Mesenchymal stem cell (in vitro differentiated cells and primary cell): ENCODE measurements around the gene SORBS2.

Source experiments
- DNase-seq: peaks from one replicate; pipeline ENCODE4 v3.0.0-alpha.2; 2013
- H2AFZ ChIP-seq: one replicate; pipeline ENCODE4 v1.6.1; 2013; ENCODE audit warnings: low read depth, mild to moderate bottlenecking, control low read depth, inconsistent platforms, low read length, moderate library complexity
- H2AK5ac ChIP-seq: 2 replicates; pipeline ENCODE4 v1.6.1; 2013; ENCODE audit warnings: low read length, moderate library complexity, mild to moderate bottlenecking, inconsistent platforms; ENCODE audit not compliant: severe bottlenecking
- H2BK120ac ChIP-seq: one replicate; pipeline ENCODE4 v1.6.1; 2013; ENCODE audit warnings: low read depth, mild to moderate bottlenecking, inconsistent platforms, low read length, moderate library complexity
- H2BK12ac ChIP-seq, 2 experiments: one replicate each; pipeline ENCODE4 v1.6.1; 2013; ENCODE audit warnings: inconsistent platforms in 2 of 2, low read length in 2 of 2, mild to moderate bottlenecking in 2 of 2, moderate library complexity in 2 of 2, control low read depth in 1 of 2
- H2BK15ac ChIP-seq: one replicate; pipeline ENCODE4 v1.6.1; 2013; ENCODE audit warnings: mild to moderate bottlenecking, low read depth, inconsistent platforms; ENCODE audit not compliant: poor library complexity, severe bottlenecking
- H2BK5ac ChIP-seq: 2 replicates; pipeline ENCODE4 v1.6.1; 2013; ENCODE audit warnings: low read depth, mild to moderate bottlenecking, low read length, control low read depth, inconsistent platforms; ENCODE audit not compliant: poor library complexity, severe bottlenecking
- H3K14ac ChIP-seq, 2 experiments: one replicate each; pipeline ENCODE4 v1.6.1; 2013; ENCODE audit warnings: inconsistent platforms in 2 of 2, low read length in 2 of 2, control low read depth in 1 of 2, mild to moderate bottlenecking in 1 of 2, moderate library complexity in 1 of 2
- H3K18ac ChIP-seq, 2 experiments: one replicate each; pipeline ENCODE4 v1.6.1; 2013; ENCODE audit warnings: inconsistent platforms in 2 of 2, low read length in 2 of 2, control low read depth in 1 of 2, low read depth in 1 of 2, mild to moderate bottlenecking in 1 of 2
- H3K23ac ChIP-seq, 2 experiments: one replicate each; pipeline ENCODE4 v1.6.1; 2013; ENCODE audit warnings: inconsistent platforms in 2 of 2, low read length in 2 of 2, mild to moderate bottlenecking in 2 of 2, moderate library complexity in 2 of 2, control low read depth in 1 of 2
- H3K27ac ChIP-seq: 2 replicates; pipeline ENCODE4 v1.5.1; 2013; ENCODE audit warnings: mild to moderate bottlenecking, moderate library complexity, low read length, control low read depth, inconsistent platforms; ENCODE audit not compliant: poor library complexity, severe bottlenecking
- H3K27me3 ChIP-seq, 2 experiments: 2 replicates each; pipeline versions ENCODE4 v1.6.1 to v1.7.0; 2013; ENCODE audit warnings: low read length in 2 of 2, mild to moderate bottlenecking in 2 of 2, moderate library complexity in 2 of 2, control low read depth in 1 of 2, inconsistent platforms in 1 of 2; ENCODE audit not compliant: control insufficient read depth in 1 of 2, insufficient read depth in 1 of 2
- H3K36me3 ChIP-seq, 2 experiments: 2 replicates each; pipeline versions ENCODE4 v1.6.1 to v1.7.0; 2013; ENCODE audit warnings: low read length in 2 of 2, control low read depth in 1 of 2, inconsistent platforms in 1 of 2, low read depth in 1 of 2, mild to moderate bottlenecking in 1 of 2; ENCODE audit not compliant: insufficient read depth in 2 of 2, control insufficient read depth in 1 of 2
- H3K4ac ChIP-seq, 2 experiments: one replicate each; pipeline ENCODE4 v1.6.1; 2013; ENCODE audit warnings: inconsistent platforms in 2 of 2, low read length in 2 of 2, mild to moderate bottlenecking in 2 of 2, moderate library complexity in 2 of 2, control low read depth in 1 of 2, low read depth in 1 of 2
- H3K4me1 ChIP-seq: 2 replicates; pipeline ENCODE4 v1.6.1; 2013; ENCODE audit warnings: low read depth, low read length, control low read depth; ENCODE audit not compliant: control insufficient read depth, insufficient read depth
- H3K4me2 ChIP-seq: 2 replicates; pipeline ENCODE4 v1.6.1; 2013; ENCODE audit warnings: low read length, mild to moderate bottlenecking, inconsistent platforms; ENCODE audit not compliant: poor library complexity, severe bottlenecking
- H3K4me3 ChIP-seq, 2 experiments: 2 replicates each; pipeline versions ENCODE4 v1.5.1 to v1.7.0; 2013; ENCODE audit warnings: low read length in 2 of 2, mild to moderate bottlenecking in 2 of 2, control low read depth in 1 of 2, low read depth in 1 of 2; ENCODE audit not compliant: insufficient read depth in 1 of 2
- H3K79me1 ChIP-seq: replicated peaks from 2 replicates; pipeline ENCODE4 v1.6.1; 2013; ENCODE audit warnings: mild to moderate bottlenecking, control low read depth, low read length, inconsistent platforms; ENCODE audit not compliant: poor library complexity, severe bottlenecking
- H3K9ac ChIP-seq: 2 replicates; pipeline ENCODE4 v1.7.0; 2013; ENCODE audit warnings: mild to moderate bottlenecking, low read length, moderate library complexity
- H3K9me3 ChIP-seq: 2 replicates; pipeline ENCODE4 v1.7.0; 2013; ENCODE audit warnings: mild to moderate bottlenecking, low read length; ENCODE audit not compliant: control insufficient read depth
- H4K8ac ChIP-seq: one replicate; pipeline ENCODE4 v1.6.1; 2013; ENCODE audit warnings: inconsistent platforms, mild to moderate bottlenecking, low read length, moderate library complexity
- H4K91ac ChIP-seq: one replicate; pipeline ENCODE4 v1.6.1; 2013; ENCODE audit warnings: mild to moderate bottlenecking, low read length, inconsistent platforms
- WGBS: methylation state at CpG from one replicate; pipeline ENCODE4 v1.1.7; 2013; ENCODE audit warnings: mixed read lengths; 5-methylcytosine and 5-hydroxymethylcytosine counted together

SORBS2 gene

DNA sequence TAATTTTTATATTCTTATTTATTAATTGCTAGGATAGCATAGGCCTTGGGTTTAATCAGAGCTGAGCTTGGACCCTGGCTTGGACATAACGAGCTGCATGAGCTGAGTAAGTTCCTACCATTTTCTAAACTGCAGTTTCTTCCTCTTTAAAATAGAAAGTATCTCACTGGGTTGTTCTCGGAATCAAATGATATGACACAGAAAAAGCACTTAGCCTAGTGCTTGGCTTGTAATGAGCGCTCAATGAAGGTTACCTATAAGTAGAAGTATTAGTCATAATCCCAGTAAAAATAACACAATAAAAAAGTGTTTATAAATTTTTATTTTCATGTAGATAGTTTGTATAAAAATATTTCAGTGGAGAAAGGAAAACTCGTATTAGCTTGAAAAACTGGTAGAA, 163.4 kb downstream of the SORBS2 start:
- H3K4me1 ChIP-seq: no peaks in the 10 kb centered on the region
- H3K27ac ChIP-seq: no peak overlapping the region
- H2AFZ ChIP-seq: no peak overlapping the region
- H2BK5ac ChIP-seq: no peak overlapping the region
- peaks cover 7 to 18% of the 10 kb centered on the region in 2 experiments for H3K36me3 ChIP-seq
- no peak overlapping the region for H4K8ac ChIP-seq
- no peak overlapping the region for H3K4ac ChIP-seq
- no peak overlapping the region for H3K9ac ChIP-seq
- no peak overlapping the region for H3K14ac ChIP-seq
- 100% methylated on average over 1 of the region's 4 CpGs for WGBS
- H2BK12ac ChIP-seq: no peak overlapping the region
- H3K18ac ChIP-seq: no peak overlapping the region
- H3K9me3 ChIP-seq: no peaks in the 10 kb centered on the region
- no peak overlapping the region for H2BK120ac ChIP-seq
- no peaks in the 10 kb centered on the region for H3K79me1 ChIP-seq
- no peak overlapping the region for H3K23ac ChIP-seq
- H4K91ac ChIP-seq: no peak overlapping the region
- DNase-seq: no peak
- H3K4me2 ChIP-seq: no peak overlapping the region
- no peak overlapping the region for H2BK15ac ChIP-seq
- H3K27me3 ChIP-seq: no peaks in the 10 kb centered on the region
- no peak overlapping the region for H2AK5ac ChIP-seq
- no peak overlapping the region for H3K4me3 ChIP-seq

DNA sequence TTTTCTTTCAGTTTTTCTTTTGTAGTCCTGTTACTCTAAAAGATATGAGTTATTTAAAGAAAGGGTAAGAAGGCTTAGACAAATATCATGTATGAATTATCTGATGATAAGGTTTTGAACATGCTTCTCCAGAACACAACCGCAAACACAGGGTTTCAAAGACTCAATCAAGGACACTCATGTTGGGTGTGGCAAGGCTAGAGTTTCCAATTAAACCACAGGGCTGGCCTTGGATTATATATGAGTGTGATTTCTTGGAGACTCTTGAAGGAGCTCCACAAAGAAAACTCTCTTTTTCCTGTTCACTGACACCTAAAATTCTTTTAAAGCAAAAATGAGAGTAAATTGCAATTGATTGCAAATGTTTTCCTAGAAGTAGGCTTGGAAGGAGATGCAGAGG, 166.6 kb downstream of the SORBS2 start:
- H3K9ac ChIP-seq: no peak overlapping the region
- H3K18ac ChIP-seq: no peak overlapping the region
- no peak overlapping the region for H3K4me3 ChIP-seq
- H2AFZ ChIP-seq: no peak overlapping the region
- no CpG with 5 or more reads among the region's 1 CpG for WGBS
- no peak overlapping the region for H3K14ac ChIP-seq
- H2BK12ac ChIP-seq: no peak overlapping the region
- no peaks in the 10 kb centered on the region for H3K4me1 ChIP-seq
- peaks cover 0 to 18% of the 10 kb centered on the region in 2 experiments for H3K36me3 ChIP-seq
- DNase-seq: no peak
- no peaks in the 10 kb centered on the region for H3K79me1 ChIP-seq
- no peak overlapping the region for H4K91ac ChIP-seq
- H2BK5ac ChIP-seq: no peak overlapping the region
- no peak overlapping the region for H2BK15ac ChIP-seq
- no peak overlapping the region for H2AK5ac ChIP-seq
- H3K9me3 ChIP-seq: no peaks in the 10 kb centered on the region
- H3K27ac ChIP-seq: no peak overlapping the region
- H4K8ac ChIP-seq: no peak overlapping the region
- H3K4me2 ChIP-seq: no peak overlapping the region
- no peak overlapping the region for H3K23ac ChIP-seq
- no peak overlapping the region for H3K4ac ChIP-seq
- H3K27me3 ChIP-seq: no peaks in the 10 kb centered on the region
- H2BK120ac ChIP-seq: no peak overlapping the region

DNA sequence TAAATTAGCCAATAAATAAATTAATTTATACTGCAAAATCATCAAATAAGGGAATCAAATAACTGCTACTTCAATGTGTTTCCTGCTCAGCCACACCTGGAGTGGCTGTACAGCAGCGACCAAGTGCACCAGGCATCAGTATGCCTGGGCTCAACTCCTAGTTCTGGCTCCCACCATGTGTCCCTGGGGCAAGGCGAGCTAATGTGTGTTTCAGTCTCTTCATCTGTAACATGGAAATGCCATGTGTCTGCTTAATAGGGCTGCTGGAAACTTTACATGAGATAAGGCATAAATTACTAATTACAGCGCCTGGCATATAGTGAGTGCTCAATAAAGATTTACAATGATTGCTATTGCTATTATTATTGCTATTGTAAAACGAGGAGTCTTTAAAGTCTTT, 167.6 kb downstream of the SORBS2 start:
- Histone ChIP-seq H2BK12ac (no peak overlapping the region), H3K36me3 (peaks cover 0 to 18% of the 10 kb centered on the region in 2 experiments), H2AFZ (no peak overlapping the region), H3K4me3 (no peak overlapping the region), H3K14ac (no peak overlapping the region), H4K91ac (no peak overlapping the region), H3K9ac (no peak overlapping the region), H3K79me1 (no peaks in the 10 kb centered on the region), H3K4me2 (no peak overlapping the region), H3K23ac (no peak overlapping the region), H3K4me1 (no peaks in the 10 kb centered on the region), H3K4ac (no peak overlapping the region), H3K9me3 (no peaks in the 10 kb centered on the region), H3K27ac (no peak overlapping the region), H3K27me3 (no peaks in the 10 kb centered on the region), H2BK5ac (no peak overlapping the region), H2BK120ac (no peak overlapping the region), H2AK5ac (no peak overlapping the region), H2BK15ac (no peak overlapping the region), H3K18ac (no peak overlapping the region), H4K8ac (no peak overlapping the region)
- 91% methylated on average over 3 of the region's 4 CpGs for WGBS
- DNase-seq: no peak

DNA sequence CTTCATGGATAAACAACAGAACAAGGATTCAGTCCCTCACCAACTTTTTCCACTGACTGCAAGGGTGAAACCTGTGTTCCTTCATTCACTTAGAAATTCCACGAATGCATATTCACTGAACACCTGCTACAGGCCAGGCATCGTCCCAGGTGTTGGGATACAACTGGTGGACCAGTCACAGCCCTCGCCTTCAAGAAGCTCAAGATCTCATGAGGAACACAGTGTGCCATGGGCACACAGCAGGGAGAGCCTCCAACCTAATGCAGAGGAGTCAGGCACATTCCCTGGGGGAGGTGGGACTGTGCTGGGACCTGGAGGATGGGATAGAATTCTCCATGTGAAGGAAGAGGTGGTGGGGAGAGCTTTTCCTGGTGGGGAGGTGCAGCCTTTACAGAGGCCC, 169.1 kb downstream of the SORBS2 start:
- Histone ChIP-seq H3K4me1 (no peaks in the 10 kb centered on the region), H2AFZ (no peak overlapping the region), H3K4me3 (no peak overlapping the region), H3K23ac (no peak overlapping the region), H2BK120ac (no peak overlapping the region), H3K36me3 (peaks cover 0 to 14% of the 10 kb centered on the region in 2 experiments), H3K27me3 (no peaks in the 10 kb centered on the region), H2BK12ac (no peak overlapping the region), H3K18ac (no peak overlapping the region), H2BK5ac (no peak overlapping the region), H4K91ac (no peak overlapping the region), H3K27ac (no peak overlapping the region), H4K8ac (no peak overlapping the region), H3K9ac (no peak overlapping the region), H3K79me1 (no peaks in the 10 kb centered on the region), H3K14ac (no peak overlapping the region), H3K4ac (no peak overlapping the region), H3K4me2 (no peak overlapping the region), H3K9me3 (no peaks in the 10 kb centered on the region), H2AK5ac (no peak overlapping the region), H2BK15ac (no peak overlapping the region)
- 96% methylated on average over 3 of the region's 3 CpGs for WGBS
- no peak for DNase-seq
